HG03159 (cell line): Measurements from ENCODE around the gene KIR3DL3.
"Not testable (repeated sequence)": the region's sequence is repeated elsewhere in the genome, so short reads cannot be mapped to it uniquely, and the experiment has no call there.

Experiments used
- ATAC-seq: cut with Tn5 transposase; IDR thresholded peaks from one replicate; pipeline ENCODE4 v1.9.1; 2021; ENCODE audit warnings: mild to moderate bottlenecking, moderate library complexity; ENCODE audit not compliant: unreplicated experiment

The KIR3DL3 gene

DNA sequence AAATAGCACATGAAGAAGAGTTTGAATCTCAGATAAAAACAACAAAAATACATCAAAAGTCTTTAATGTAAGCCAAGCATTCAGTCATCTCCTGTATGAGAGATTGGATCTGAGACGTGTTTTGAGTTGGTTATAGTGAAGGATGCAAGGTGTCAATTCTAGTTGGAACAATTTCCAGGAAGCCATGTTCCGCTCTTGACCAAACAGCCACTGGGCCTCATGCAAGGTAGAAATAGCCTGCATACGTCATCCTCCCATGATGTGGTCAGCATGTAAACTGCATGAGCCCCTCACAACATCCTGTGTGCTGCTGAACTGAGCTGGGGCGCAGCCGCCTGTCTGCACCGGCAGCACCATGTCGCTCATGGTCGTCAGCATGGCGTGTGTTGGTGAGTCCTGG lies at the start of gene KIR3DL3:
KIR3DL3 (plus strand) TSS at position 301 of the 400 bp plus-strand sequence; CDS start at position 356, 55 bp downstream.
- no peak for ATAC-seq

DNA sequence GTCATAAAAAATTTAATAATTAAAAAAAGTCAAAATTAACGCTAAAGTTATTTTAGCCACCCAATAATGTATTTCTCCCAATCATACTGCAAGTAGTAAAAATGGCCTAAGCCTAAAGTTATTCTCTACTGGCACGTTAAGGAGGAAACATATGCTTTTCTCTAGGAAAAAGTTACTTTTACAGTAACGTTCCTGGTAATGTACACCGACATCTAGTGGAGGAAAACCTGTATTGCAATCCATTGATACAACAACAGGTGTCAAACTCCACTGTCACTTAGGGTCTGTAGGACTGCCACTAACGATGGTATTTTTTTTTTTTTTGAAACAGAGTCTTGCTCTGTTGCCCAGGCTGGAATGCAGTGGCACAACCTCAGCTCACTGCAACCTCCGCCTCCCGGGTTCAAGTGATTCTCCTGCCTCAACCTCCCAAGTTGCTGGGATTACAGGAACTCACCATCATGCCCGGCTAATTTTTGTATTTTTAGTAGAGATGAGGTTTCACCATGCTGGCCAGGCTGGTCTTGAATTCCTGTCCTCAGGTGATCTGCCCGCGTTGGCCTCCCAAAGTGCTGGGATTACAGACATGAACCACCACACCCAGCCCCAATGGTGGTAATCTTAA lies 47.9 kb upstream of the KIR3DL3 start:
- ATAC-seq = not testable (repeated sequence)

DNA sequence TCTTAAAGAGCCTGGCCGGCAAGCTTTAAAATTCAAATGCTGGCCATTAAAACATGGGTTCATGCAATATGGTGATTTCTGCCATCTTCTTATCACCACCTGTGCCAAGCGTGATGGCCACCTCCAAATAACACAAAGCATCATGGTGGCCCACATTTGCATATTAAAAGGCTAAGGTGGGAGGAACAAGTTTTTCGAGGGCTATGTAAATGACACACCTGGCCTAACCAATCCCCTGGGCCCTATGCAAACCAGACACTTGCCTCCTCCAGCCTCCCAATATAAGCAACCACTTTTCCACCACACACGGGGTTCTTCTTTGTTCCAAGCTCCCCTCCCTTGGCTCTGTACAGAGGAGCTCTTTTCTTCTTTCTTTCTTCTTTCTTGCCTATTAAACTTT lies 47.0 kb upstream of the KIR3DL3 start:
- ATAC-seq = no peak

DNA sequence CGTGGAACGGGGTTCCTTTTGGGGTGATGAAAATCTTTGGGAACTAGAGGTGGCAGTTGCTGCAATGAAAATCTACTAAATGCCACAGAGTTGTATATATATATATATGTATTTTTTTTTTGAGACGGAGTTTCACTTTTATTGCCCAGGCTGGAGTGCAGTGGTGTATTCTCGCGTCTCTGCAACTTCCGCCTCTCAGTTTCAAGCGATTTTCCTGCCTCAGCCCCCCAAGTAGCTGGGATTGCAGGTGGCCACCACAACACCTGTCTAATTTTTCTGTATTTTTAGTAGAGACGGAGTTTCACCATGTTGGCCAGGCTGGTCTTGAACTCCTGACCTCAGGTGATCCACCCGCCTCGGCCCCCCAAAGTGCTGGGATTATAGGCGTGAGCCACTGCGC lies 42.6 kb upstream of the KIR3DL3 start:
- ATAC-seq = not testable (repeated sequence)

DNA sequence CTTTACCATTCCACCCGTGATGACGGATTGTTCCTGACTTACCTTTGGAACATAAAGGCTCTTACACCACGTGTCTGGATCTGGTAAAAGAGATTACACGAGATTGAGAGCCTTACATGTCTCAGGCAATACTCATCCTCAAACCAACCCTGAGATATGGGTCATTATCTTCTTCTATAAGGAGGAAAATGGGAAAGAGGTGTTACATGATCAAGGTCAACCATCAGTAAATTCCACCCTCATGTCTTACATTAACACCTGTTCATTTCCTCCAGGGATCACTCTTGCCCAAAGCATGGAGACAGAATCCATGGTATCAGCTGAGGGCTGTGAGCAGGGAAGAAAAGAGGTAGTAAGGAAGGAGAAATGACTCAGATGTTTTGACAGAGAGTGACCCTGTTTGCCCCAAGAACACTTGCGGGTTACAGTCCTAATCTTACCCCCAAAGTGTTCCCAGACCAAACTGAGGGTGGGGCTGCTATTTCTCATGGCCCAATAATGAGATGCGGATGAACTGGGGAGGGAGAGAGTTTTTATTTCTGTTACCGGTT lies 41.9 kb upstream of the KIR3DL3 start:
- ATAC-seq = no peak

DNA sequence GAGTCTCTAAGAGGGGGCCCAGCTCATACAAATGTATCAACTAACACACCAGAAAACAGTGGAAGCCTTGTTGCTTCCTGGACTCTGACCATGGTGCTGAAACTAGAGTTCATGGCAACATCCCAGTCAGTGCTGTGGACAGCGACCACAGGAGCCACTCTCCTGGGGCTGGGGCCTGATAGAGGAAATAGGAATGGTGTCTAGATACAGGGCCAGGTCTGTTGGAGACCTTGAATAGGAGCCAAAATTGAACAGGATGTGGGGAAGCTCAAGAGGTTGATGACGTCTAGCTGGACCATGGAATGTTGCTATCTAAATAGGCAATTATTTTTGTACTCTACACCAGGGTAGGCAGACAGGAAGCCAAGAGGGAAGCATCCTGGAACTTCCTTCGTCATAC lies 39.7 kb upstream of the KIR3DL3 start:
- ATAC-seq = no peak

DNA sequence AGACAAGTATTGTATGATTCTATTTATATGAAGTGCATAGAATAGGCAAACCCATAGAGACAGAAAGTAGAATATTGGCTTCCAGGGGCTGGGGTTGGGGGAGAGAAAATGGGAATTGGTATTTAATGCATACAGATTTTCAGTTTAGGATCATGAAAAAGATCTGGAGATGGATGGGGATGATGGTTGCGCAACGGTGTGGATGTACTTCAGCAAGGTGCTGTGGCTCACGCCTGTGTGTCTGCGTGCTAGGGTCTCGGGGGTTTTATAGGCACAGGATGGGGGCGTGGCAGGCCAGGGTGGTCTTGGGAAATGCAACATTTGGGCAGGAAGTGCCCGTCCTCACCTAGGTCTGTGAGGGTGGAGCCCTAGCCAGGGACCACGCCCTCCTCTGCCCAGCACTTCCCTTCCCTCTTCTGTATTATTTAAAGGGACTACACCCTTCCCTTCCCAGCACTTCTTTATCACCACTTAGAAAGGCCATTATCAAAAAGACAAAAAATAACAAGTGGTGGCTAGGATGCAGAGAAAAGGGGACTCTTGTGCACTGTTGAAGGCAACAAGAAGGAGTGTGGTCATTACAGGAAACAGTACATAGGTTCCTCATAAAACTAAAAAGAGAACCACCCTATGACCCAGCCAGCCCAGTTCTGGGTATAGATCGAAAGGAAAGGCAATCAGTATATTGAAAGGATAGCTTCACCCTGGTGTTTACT lies 32.5 kb upstream of the KIR3DL3 start:
- no peak for ATAC-seq

DNA sequence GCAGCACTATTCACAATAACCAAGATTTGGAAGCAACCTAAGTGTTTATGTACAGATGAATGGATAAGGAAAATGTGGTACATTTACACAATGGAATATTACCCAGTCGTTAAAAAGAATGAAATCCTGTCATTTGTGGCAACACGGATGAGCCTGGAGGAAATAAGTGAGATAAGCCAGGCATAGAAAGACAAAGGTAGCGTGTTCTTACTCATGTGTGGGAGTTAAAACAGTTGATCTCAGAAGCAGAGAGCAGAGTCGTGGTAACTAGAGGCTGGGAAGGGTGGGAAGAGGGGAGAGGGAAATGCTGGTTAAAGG lies 32.0 kb upstream of the KIR3DL3 start:
- ATAC-seq = no peak

DNA sequence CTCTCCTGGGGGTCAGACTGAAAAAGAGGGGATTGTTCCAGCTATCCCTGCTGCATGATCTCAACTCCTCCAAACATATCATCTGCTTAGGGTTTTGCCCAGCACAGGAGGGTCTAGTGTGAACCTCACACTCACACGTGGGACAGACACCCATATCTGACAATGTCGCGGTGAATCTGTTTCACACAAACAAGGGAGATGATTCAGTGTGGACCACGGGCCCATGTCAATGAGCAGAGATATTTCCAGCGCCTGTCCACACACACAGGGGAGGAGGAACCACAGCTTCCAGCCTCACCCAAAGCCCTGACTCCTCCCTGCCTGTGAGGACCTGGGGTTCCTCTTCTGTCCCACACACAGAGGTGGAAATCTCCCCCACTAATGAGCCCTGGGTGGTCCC lies 29.6 kb upstream of the KIR3DL3 start:
- no peak for ATAC-seq

DNA sequence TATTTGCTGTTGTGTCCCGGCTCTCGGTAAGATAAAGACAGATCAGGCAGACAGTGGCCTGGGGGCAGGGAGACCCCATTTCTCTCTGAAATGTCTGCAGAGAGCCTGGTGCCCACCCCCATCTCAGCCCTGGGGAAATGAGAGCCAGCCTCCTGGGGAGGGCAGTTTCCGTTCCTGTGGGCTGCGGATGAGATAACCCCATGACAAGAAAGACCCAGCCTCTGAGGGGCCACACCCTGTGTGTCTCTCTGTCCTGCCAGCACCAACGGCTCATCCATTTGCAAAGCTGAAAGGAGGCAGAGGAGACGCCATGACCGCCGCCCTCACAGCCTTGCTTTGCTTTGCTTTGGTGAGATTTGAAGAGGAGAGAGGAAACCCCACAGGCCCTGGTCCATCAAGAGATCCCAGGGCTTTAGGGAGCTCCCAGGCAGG lies 28.1 kb upstream of the KIR3DL3 start:
- no peak for ATAC-seq

DNA sequence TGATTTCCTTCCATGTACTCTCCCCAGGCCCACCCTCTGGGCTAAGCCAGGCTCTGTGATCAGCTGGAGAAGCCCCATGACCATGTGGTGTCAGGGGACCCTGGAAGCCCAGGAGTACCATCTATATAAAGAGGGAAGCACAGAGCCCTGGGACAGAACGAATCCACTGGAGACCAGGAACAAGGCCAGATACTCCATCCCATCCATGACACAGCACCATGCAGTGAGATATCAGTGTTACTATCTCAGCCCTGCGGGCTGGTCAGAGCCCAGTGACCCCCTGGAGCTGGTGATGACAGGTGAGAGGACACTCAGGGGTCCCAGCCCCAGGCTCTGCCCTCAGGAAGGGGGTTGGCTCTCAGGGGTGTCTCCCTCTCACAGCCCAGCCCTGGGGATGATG lies 27.5 kb upstream of the KIR3DL3 start:
- ATAC-seq = no peak

DNA sequence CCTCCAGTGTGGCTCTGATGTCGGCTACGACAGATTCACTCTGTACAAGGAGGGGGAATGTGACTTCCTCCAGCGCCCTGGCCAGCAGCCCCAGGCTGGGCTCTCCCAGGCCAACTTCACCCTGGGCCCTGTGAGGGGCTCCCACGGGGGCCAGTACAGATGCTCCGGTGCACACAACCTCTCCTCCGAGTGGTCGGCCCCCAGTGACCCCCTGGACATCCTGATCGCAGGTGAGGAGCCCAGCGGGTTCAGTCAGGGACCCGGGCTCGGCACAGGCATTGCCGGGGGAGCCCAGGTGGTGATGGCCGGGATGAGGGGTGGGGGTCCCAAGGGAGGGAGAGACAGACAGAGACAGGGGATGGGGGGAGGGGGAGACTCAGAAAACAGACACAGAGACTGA lies 26.5 kb upstream of the KIR3DL3 start:
- not testable (repeated sequence) for ATAC-seq

DNA sequence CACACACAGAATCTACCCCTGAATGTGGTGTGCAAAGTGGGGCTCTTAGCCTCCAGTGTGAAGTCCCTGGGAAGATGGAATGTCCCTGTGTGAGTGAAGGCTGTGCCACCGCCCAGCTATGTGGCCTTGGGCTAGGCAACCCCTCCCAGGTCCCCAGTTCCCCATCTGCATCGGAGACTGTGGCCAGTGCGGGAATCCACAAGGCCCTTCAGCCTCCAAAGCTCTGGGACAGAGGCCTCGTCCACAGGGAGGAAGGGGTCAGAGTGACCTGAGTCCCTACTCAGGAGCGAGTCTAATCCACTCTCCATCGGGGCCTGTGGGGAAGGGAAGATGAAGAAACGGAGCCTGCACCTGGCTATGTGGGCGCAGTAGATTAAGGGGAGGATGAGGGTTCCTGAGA lies 19.3 kb upstream of the KIR3DL3 start:
- no peak for ATAC-seq

DNA sequence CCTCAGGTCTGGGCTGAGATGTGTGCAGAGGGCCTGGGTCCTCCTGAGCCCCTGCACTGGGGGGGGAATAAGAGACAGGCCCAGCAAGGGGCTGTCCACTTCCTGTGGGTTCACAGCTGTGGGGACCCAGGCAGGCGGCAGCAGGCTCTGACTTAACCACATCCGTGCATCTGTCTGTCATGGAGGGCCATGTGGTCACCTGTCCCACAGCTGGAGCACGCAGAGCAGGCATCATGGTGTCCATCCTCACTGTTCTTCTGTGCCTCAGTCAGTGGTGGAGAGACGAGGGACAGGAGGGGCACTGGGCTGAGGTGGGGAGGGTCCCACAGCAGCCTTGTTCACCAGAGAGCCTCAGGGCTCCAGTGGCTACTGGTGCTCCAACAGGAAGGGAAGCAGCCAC lies 16.3 kb upstream of the KIR3DL3 start:
- ATAC-seq = no peak

DNA sequence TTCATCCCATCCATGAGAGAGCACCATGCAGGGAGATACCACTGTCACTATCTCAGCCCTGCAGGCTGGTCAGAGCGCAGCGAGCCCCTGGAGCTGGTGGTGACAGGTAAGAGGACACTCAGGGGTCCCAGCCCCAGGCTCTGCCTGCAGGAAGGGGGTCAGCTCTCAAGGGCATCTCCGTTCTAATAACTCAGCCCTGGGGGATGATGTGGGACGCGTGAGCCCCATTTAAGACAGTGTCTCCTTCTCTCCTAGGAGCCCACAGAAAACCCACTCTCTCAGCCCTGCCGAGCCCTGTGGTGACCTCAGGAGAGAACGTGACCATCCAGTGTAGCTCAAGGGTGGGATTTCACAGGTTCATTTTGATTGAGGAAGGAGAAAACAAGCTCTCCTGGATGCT lies 15.5 kb upstream of the KIR3DL3 start:
- no peak for ATAC-seq

DNA sequence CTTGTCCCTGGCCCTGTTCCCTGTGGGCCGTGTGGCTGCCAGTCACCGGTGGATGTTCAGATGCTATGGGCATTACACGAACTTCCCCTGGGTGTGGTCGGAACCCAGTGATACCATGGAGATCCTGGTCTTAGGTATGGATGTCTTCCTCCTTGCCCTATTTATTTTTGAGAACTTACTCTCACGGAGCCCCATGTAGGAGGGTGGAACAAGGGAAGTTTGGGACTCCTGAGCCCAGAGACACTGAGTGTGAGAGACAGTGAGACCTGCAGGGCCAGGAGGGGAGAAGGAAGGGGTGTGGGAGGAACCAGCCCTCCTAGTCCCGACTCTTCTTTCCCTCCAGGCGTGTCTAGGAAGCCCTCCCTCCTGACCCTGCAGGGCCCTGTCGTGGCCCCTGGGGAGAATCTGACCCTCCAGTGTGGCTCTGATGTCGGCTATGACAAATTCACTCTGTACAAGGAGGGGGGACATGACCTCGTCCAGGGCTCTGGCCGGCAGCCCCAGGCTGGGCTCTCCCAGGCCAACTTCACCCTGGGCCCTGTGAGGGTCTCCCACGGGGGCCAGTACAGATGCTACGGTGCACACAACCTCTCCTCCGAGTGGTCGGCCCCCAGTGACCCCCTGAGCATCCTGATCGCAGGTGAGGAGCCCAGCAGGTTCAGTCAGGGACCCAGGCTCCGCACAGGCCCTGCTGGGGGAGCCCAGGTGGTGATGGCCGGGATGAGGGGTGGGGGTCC lies 14.9 kb upstream of the KIR3DL3 start:
- no peak for ATAC-seq

DNA sequence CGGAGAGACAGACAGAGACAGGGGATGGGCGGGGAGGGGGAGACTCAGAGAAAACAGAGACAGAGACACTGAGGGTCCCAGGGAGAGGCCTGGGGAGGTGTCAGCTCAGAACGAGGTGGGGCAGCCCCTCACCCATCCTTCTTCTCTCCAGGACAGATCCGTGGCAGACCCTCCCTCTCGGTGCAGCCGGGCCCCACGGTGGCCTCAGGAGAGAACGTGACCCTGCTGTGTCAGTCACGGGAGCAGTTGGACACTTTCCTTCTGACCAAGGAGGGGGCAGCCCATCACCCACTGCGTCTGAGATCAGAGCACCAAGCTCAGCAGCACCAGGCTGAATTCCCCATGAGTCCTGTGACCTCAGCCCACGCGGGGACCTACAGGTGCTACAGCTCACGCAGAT lies 14.3 kb upstream of the KIR3DL3 start:
- ATAC-seq = not testable (repeated sequence)

DNA sequence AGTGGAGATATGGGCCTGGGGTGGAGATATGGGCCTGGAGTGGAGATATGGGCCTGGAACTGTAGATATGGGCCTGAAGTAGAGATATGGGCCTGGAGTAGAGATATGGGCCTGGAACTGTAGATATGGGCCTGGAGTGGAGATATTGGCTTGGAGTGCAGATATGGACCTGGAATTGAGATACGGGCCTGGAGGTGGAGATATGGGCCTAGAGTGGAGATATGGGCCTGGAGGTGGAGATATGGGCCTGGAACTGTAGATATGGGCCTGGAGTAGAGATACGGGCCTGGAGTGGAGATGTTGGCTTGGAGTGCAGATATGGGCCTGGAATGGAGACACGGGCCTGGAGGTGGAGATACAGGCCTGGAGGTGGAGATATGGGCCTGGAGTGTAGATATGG lies 402 bp downstream of the KIR3DL3 start:
- no peak for ATAC-seq

DNA sequence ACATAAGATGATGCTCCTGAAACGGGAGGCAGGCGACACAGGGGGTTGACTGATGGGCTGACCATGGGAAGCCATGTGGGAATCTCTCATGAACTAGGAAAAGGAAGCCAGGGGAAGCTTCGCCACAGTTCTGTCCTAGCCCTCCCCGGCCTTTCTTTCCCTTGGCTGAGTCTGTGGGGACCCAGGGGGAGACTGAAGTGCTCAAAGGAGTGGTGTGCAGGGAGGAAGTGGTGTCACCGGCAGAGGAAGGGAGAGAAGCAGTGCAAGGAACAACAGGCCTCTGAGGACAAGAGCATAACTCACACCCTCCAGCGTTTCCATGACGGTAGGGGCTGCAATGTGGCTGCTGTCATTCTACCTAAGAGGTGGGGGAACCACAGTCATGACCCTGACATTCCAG lies 1.1 kb downstream of the KIR3DL3 start:
- ATAC-seq = no peak

DNA sequence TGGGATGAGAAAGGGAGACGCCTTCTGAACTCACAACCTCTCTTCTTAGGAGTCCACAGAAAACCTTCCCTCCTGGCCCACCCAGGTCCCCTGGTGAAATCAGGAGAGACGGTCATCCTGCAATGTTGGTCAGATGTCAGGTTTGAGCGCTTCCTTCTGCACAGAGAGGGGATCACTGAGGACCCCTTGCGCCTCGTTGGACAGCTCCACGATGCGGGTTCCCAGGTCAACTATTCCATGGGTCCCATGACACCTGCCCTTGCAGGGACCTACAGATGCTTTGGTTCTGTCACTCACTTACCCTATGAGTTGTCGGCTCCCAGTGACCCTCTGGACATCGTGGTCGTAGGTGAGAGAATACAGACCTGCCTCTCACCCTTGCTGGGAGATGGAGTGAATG lies 3.3 kb downstream of the KIR3DL3 start:
- ATAC-seq = no peak

DNA sequence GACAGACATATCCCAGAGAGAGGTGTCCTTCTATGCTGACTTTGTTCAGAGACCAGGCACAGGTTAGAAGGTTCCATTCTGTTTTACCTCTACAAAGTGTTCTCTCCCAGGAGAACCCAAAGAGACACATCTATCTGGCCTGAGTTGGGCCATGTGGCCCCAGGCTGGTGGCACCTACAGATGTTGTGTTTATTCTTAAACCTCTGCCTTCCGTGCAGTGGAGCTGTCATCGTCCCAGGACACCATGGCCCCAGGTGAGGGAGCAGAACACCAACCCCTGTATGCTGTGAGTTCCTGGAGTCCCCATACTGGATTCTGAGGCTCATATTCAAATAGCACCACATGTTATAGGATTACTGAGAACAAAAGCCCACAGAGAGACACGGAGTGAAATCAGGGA lies 3.9 kb downstream of the KIR3DL3 start:
- ATAC-seq = no peak
